ENCODE data around the gene ZNF521. TPM values are rescaled to one million over a fixed set of nuclear protein-coding genes. Genes with fewer than 3 reads are reported as not detected.

ZNF521 gene
- total RNA-seq, 1 experiment from 2014 or later = 20.3 TPM

DNA sequence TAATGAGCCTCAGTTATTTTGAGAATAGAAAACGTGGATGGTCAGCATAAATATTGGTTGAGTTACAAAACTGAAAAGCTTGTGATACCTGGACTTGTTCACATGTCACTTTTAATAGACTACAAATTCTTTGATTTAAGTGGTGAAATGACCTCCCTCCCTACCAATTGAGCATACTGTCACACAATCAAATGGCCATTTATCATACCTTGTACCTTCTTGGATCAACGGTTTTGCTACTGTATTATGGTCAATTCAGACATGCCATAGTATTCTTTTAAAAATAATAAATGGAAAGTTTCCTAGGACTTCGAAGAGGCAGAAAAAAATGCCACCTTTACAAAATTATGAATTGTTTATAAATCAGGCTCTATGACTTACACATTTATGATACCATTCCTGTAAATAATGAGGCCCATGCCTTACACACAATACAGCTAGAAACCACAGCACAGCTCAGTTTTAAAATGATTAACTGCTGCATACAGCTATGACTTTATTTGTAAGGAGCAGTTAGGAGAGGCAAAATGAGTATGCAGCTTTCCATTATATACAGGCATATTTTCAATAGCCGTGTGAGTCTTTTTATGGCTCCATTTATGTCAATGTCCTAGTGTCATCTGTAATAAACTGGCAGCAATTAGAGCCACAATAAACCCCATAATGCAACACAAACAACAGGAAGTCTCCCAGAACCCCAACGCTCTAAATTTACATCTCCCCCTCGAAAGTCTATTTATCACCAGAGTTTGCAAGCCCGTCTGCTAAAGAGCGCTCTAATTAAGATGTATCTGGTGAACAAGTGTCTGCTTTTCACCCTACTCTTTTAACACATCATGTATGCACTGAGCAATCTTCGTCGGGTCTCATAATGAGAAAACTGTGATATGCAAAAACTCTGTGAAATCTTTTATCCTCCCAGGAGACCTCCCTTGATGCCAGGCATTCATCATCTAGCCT is 176.1 kb downstream of the ZNF521 start:
- Histone ChIP-seq H3K4me1 (no peaks in the 10 kb centered on the region), H3K27ac (no peak overlapping the region), H3K27me3 (no peaks in the 10 kb centered on the region), H3K9me3 (replicated peaks) (no peaks in the 10 kb centered on the region), H3K36me3 (no peaks in the 10 kb centered on the region), H3K4me3 (no peak overlapping the region)
- DNase-seq = no peak

DNA sequence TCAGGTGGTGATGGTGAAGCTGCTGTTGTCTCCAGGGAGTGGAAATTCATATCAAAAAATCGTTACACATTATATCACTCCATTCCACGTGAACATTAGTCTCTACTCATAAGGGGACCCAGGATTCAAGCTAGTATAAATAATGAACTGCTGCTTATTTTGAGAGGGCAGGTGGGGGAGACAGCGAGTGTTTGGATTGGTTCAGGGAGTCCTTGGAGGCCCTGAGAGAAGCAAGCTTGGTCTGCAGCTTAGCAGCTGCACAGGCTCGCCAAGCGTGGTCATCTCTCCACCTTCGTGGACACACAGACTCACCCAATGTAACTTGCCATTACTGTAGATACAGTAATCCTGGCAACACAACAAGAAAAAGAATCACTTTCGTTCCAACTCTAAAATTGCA is 177.6 kb downstream of the ZNF521 start:
- H3K4me1 ChIP-seq = no peaks in the 10 kb centered on the region
- no peaks in the 10 kb centered on the region for H3K27me3 ChIP-seq
- H3K9me3 ChIP-seq (replicated peaks) = no peaks in the 10 kb centered on the region
- H3K27ac ChIP-seq = no peak overlapping the region
- no peak overlapping the region for H3K4me3 ChIP-seq
- H3K36me3 ChIP-seq = no peaks in the 10 kb centered on the region
- peak in 1 of 2 experiments; percentile 3 for DNase-seq

DNA sequence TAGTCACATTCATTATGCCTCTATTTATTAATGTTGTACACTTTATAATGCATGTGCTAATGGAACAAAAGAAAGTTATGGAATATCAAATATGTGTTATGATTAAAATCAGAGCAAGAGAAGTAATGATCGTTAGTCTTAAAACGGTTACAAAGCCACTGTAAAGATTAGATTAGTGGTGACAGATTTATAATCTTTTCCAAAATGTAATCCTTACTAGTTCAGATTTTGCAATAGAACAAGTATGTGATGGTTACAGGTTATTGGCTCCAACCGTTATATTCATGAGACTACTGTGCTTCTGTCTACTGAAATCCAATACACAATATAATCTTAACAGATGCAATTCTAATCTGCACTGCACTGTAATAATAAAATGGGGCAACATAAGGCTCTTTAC is 180.6 kb downstream of the ZNF521 start:
- Histone ChIP-seq H3K9me3 (replicated peaks) (no peaks in the 10 kb centered on the region), H3K27ac (no peak overlapping the region), H3K36me3 (no peaks in the 10 kb centered on the region), H3K4me3 (no peak overlapping the region), H3K4me1 (no peaks in the 10 kb centered on the region), H3K27me3 (no peaks in the 10 kb centered on the region)
- DNase-seq = no peak

GRCh38 chr18:25170402-25170801 is 181.6 kb downstream of the ZNF521 start:
- DNase-seq = no peak
- H3K4me1 ChIP-seq = peaks cover 6% of the 10 kb centered on the region
- no peaks in the 10 kb centered on the region for H3K27me3 ChIP-seq
- no peak overlapping the region for H3K4me3 ChIP-seq
- no peaks in the 10 kb centered on the region for H3K9me3 ChIP-seq (replicated peaks)
- no peaks in the 10 kb centered on the region for H3K36me3 ChIP-seq
- H3K27ac ChIP-seq = no peak overlapping the region

GRCh38 chr18:25169701-25170100 is 182.3 kb downstream of the ZNF521 start:
- no peak overlapping the region for H3K27ac ChIP-seq
- no peaks in the 10 kb centered on the region for H3K27me3 ChIP-seq
- no peaks in the 10 kb centered on the region for H3K9me3 ChIP-seq (replicated peaks)
- H3K4me3 ChIP-seq = no peak overlapping the region
- peaks cover 6% of the 10 kb centered on the region for H3K4me1 ChIP-seq
- H3K36me3 ChIP-seq = no peaks in the 10 kb centered on the region
- no peak for DNase-seq

DNA sequence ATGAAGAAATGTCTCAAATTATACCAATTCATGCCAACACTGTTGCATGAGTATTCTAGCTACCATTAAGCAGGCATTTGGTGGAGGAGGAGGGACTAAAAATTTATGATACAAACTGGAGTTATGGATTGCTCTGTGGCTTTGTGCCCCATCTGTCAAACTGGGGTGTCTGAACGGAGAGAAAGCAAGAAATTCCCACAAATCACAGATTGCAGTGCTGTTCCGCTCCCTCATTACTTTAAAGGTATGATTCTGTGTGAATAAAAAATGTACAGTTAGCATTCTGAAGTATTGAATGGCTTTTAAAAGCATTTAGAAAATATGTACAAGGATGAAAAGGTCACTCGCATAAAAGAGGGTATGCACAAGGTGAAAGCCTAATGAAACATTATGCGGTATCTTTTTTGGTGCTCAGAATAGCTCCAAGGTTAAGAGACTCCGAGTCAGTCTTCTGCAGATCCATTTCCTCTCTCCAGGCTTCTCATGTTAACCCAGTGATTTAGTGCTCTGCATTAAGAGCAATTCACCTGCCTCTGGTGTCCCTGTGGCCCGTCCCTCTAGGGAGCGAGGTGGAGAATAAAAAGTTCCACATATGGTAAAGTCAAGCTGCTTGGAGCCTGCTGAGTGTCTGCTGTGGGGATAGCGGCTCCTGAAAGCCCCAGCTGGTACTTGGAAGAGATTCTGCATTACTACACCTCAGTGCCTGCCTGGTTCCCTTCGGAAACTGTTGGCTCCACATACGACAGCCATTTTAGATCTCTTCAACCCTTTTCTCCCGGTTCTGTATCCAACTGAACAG is 184.2 kb downstream of the ZNF521 start:
- no peak overlapping the region for H3K27ac ChIP-seq

GRCh38 chr18:25166113-25166512 is 185.9 kb downstream of the ZNF521 start:
- Histone ChIP-seq H3K27me3 (no peaks in the 10 kb centered on the region), H3K27ac (peak overlapping the region; percentile 65)

More for the DNA sequence above, 184.2 kb downstream of the ZNF521 start:
- Histone ChIP-seq H3K27me3 (no peaks in the 10 kb centered on the region), H3K4me1 (peaks cover 10% of the 10 kb centered on the region), H3K9me3 (replicated peaks) (no peaks in the 10 kb centered on the region), H3K4me3 (no peak overlapping the region), H3K36me3 (no peaks in the 10 kb centered on the region)
- DNase-seq = no peak

DNA sequence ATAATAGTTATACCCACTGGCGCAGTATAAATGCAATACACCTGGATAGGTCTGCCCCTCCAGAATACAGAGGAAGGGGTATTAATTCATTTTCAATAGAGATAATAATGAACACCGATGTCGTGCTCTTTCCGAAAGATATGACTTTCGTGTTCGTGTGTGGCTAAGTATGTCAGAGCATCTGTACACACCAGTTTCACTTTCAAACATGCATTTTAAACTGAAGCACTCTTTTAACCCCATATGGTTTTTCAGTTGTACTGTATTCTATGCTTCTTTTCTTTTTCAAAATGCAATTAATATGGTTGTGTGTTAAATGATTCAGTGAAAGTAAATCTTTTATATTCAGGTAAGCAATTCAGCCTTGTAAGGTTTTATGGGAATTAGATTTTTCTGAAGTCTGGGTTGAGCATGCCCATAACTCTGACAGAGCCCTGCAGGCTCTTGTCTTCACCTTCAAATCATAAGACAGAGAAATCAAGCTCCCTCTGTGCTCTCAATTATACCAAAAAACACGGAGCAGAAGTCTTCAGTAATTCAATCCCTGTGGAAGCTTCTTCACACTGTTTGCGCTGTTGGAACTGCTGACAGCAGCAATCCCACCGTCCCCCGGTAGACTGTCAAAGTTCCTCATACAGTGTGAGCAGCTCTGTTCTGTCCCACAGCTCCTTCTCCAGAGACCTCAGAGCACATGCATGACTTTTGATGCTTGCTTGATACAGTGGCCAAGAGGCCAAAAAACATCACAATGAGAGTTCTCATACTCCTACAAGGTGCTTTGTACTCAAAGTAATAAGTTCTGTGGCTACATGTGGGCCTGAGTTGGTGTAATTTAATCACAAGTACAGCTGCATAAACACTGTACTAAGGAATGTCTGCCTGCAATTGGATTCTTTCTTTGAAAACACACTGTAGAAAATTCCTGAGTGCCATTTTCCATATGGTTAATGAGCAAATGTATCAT is 186.8 kb downstream of the ZNF521 start:
- H3K27me3 ChIP-seq = no peaks in the 10 kb centered on the region
- H3K27ac ChIP-seq = peak overlapping the region; percentile 65
- H3K4me3 ChIP-seq = no peak overlapping the region; the same call in 1 of the 2 replicates
- DNase-seq = peak; percentile 55 to 72
- H3K4me1 ChIP-seq = peaks cover 10% of the 10 kb centered on the region
- no peaks in the 10 kb centered on the region for H3K9me3 ChIP-seq (replicated peaks)
- H3K36me3 ChIP-seq = no peaks in the 10 kb centered on the region

More at GRCh38 chr18:25166113-25166512, 185.9 kb downstream of the ZNF521 start:
- no peak overlapping the region for H3K4me3 ChIP-seq
- peaks cover 10% of the 10 kb centered on the region for H3K4me1 ChIP-seq
- DNase-seq = no peak
- no peaks in the 10 kb centered on the region for H3K36me3 ChIP-seq
- H3K9me3 ChIP-seq (replicated peaks) = no peaks in the 10 kb centered on the region

DNA sequence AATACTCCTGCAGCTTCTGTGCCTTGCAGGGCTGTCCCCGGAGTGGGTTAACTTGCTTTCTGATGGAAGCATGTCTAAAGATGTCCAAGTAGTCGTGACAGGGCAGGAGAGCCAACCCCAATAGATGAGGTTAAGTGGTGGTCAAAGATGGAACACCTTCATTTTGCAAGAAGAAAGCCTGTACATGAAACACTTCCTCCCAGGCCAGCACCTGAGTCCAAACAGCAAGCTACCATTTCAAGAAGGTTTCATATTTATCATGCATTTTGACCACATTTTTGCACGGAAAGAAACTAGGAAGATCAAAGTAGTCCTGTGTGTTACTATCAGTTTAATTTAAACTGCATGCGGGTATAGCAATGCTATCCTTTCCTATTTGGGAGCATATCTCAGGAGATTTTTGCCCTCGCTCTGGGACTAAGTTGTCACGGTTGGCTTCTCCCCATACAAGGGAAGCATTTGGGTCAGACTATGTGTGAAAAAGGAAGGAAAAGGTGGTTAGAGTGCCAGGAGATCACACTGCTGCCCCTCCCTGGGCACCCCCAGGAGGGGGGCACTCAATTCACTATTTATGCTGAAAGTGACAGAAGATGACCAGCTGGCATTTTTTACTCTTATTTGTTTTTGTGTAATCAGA is 187.6 kb downstream of the ZNF521 start:
- H3K27ac ChIP-seq = no peak overlapping the region; the same call in 1 of the 2 replicates
- H3K4me3 ChIP-seq = no peak overlapping the region
- H3K27me3 ChIP-seq = no peaks in the 10 kb centered on the region

DNA sequence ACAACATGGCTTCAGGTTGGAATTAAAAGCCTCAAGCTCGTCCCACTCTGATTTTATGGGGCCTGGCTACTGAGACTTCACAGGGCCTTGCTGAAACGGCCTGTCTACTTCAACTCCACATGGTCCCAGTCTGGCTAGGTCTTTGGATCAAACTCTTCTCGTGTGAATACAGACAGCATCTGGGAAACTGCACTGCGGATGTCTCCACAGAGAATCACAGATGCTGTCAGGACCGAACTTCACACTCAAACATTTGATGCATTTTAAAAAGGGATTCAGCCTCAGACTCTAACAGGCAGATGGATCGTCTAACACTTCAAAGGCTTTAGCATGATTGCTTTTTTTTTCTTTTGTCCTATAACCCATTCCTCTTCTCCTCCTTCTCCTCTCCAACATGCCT is 198.5 kb downstream of the ZNF521 start:
- H3K27ac ChIP-seq = no peak overlapping the region
- H3K27me3 ChIP-seq = no peaks in the 10 kb centered on the region
- DNase-seq = no peak
- H3K9me3 ChIP-seq (replicated peaks) = no peaks in the 10 kb centered on the region
- no peaks in the 10 kb centered on the region; the same call in 1 of the 2 replicates for H3K4me1 ChIP-seq
- H3K36me3 ChIP-seq = no peaks in the 10 kb centered on the region
- no peak overlapping the region for H3K4me3 ChIP-seq

More for the DNA sequence above, 187.6 kb downstream of the ZNF521 start:
- DNase-seq = no peak
- Histone ChIP-seq H3K4me1 (peaks cover 10% of the 10 kb centered on the region), H3K36me3 (no peaks in the 10 kb centered on the region), H3K9me3 (replicated peaks) (no peaks in the 10 kb centered on the region)

GRCh38 chr18:25147877-25148488 is 204.0 kb downstream of the ZNF521 start:
- H3K36me3 ChIP-seq = no peaks in the 10 kb centered on the region
- peak; percentile 19 to 29 for DNase-seq
- H3K27me3 ChIP-seq = no peaks in the 10 kb centered on the region
- H3K27ac ChIP-seq = no peak overlapping the region
- no peaks in the 10 kb centered on the region for H3K9me3 ChIP-seq (replicated peaks)
- no peak overlapping the region for H3K4me3 ChIP-seq
- peaks cover 9% of the 10 kb centered on the region for H3K4me1 ChIP-seq

DNA sequence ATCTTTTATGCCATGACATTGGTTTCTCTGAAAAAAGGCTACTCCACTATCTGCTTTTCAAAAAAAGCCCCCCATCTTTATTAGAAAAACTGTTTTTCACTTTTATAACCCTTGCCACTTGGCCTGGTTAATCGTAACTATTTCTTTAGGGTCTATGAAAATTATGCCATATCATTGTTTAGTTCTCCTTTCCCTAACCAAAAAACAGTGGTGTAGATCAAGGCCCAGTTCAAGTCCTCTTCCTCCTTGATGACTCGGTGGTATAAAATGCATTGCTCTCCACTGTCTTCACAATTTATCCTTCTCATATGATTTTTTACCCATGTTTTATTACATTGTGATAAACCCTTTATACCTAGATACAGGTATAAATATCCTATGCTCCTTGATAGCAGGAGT is 205.5 kb downstream of the ZNF521 start:
- H3K4me1 ChIP-seq = peaks cover 9% of the 10 kb centered on the region
- DNase-seq = no peak
- H3K27ac ChIP-seq = no peak overlapping the region
- no peaks in the 10 kb centered on the region for H3K9me3 ChIP-seq (replicated peaks)
- no peaks in the 10 kb centered on the region for H3K27me3 ChIP-seq
- H3K36me3 ChIP-seq = no peaks in the 10 kb centered on the region
- H3K4me3 ChIP-seq = no peak overlapping the region

GRCh38 chr18:25145731-25146511 is 206.0 kb downstream of the ZNF521 start:
- H3K27ac ChIP-seq = no peak overlapping the region
- H3K4me1 ChIP-seq = peaks cover 9% of the 10 kb centered on the region
- H3K4me3 ChIP-seq = no peak overlapping the region
- H3K36me3 ChIP-seq = no peaks in the 10 kb centered on the region
- no peaks in the 10 kb centered on the region for H3K9me3 ChIP-seq (replicated peaks)
- DNase-seq = no peak
- H3K27me3 ChIP-seq = no peaks in the 10 kb centered on the region

Data from SJCRH30 (cell line).